ENCODE measurements around the gene TSPYL6.
"Not testable (repeated sequence)": the region's sequence is repeated elsewhere in the genome, so short reads cannot be mapped to it uniquely, and the experiment has no call there.

The TSPYL6 gene

DNA sequence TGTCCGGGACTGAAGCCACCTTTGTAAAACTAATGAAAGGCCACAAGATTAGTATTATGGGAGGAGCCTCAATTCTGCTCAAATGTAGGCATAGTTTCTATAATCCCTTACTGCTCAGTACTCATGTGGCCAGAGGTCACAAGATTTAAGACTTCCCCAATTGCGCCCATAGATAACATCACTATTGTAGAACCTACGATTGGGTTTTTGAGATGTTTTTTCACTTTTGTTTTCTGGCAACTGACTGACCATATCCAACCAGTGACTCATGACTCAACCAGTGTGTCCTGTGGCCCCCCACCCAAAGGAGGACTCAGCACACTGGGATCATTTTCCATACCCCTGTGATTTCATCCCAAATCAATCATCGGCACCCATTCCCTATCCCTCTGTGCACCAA is 15.2 kb upstream of the TSPYL6 start:
- Mint-ChIP-seq H3K36me3 (ENCODE audit: insufficient read depth) (no peaks in the 10 kb centered on the region), H3K9me3 (no peaks in the 10 kb centered on the region), H3K4me1 (ENCODE audit: low read depth in 2 of 2) (peaks cover 0 to 3% of the 10 kb centered on the region in 2 donors), H3K4me3 (no peak overlapping the region), H3K27ac (no peak overlapping the region), H3K27me3 (no peaks in the 10 kb centered on the region)
- DNase-seq (no peak), ATAC-seq (replicated peaks) (no peak)

DNA sequence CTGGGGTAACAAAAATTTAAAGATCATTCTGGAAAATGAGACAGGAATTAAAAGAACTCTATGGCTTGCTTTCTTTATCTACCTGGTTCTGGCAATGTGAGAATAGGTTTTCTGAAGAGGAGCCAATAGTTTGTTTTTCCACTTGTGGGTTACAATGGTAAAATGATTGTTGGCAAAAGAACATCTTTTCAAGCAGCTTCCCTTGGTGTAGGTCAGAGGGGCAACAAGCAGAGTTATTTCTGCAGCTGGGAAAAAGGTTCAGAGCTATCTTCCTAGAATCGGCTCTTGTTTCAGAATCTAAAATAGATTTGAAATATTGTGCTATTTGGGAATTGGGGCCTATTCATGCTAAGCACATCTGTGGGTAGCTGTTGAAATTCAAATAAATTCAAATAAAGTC is 11.5 kb upstream of the TSPYL6 start:
- H3K9me3 Mint-ChIP-seq, result no peaks in the 10 kb centered on the region
- H3K4me1 Mint-ChIP-seq (ENCODE audit: low read depth in 2 of 2), result peaks cover 0 to 3% of the 10 kb centered on the region in 2 donors
- no peak overlapping the region for H3K27ac Mint-ChIP-seq
- ATAC-seq (replicated peaks) (no peak), DNase-seq (no peak)
- H3K4me3 Mint-ChIP-seq, result no peak overlapping the region
- H3K27me3 Mint-ChIP-seq, result no peaks in the 10 kb centered on the region
- H3K36me3 Mint-ChIP-seq (ENCODE audit: insufficient read depth), result no peaks in the 10 kb centered on the region

DNA sequence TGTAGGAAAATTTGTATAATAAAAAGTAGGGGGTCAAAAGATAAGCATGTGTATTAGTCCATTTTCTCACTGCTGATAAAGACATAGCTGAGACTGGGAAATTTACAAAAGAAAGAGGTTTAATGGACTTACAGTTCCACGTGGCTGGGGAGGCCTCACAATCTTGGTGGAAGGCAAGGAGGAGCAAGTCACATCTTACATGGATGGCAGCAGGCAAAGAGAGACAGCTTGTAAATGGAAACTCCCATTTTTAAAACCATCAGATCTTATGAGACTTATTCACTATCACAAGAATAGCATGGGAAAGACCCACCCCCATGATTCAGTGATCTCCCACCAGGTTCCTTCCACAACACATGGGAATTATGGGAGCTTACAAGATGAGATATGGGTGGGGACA is 9.1 kb upstream of the TSPYL6 start:
- ATAC-seq (replicated peaks); H3K27me3 Mint-ChIP-seq; H3K4me1 Mint-ChIP-seq (ENCODE audit: low read depth in 2 of 2); H3K4me3 Mint-ChIP-seq; H3K9me3 Mint-ChIP-seq; H3K36me3 Mint-ChIP-seq (ENCODE audit: insufficient read depth); H3K27ac Mint-ChIP-seq; DNase-seq: not testable (repeated sequence)

GRCh38 chr2:54262015-54262765 is 6.2 kb upstream of the TSPYL6 start:
- H3K27me3 Mint-ChIP-seq, result no peaks in the 10 kb centered on the region
- no peak for ATAC-seq (replicated peaks)
- H3K36me3 Mint-ChIP-seq (ENCODE audit: insufficient read depth), result no peaks in the 10 kb centered on the region
- no peak overlapping the region for H3K4me3 Mint-ChIP-seq
- no peak for DNase-seq
- no peaks in the 10 kb centered on the region for H3K9me3 Mint-ChIP-seq
- no peak overlapping the region for H3K27ac Mint-ChIP-seq
- no peaks in the 10 kb centered on the region for H3K4me1 Mint-ChIP-seq (ENCODE audit: low read depth in 2 of 2)

- no peak overlapping the region for H3K27ac Mint-ChIP-seq
- H3K36me3 Mint-ChIP-seq (ENCODE audit: insufficient read depth), result no peaks in the 10 kb centered on the region
- H3K4me1 Mint-ChIP-seq (ENCODE audit: low read depth in 2 of 2), result no peaks in the 10 kb centered on the region
- H3K9me3 Mint-ChIP-seq, result no peaks in the 10 kb centered on the region
- ATAC-seq (replicated peaks) (no peak), DNase-seq (no peak)
- H3K4me3 Mint-ChIP-seq, result no peak overlapping the region
- no peaks in the 10 kb centered on the region for H3K27me3 Mint-ChIP-seq
These were observed 5.5 kb upstream of the TSPYL6 start for GRCh38 chr2:54261537-54261936.

DNA sequence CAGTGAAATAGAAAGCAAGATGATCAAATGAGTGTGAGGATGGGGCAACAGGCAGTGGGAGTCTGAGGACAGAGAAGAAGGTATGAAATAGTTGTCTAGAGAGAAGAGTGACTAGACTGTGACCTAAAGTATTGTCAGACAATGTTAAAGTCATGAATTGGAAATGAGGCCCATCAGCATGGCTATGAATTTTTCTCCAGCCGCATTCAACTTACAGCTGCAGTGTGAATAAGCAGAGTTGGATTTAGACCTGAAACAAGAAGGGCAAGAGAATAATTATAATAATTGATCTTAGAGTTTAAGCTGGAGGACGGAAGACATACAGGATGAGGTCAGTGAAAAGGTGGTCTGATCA is 4.2 kb upstream of the TSPYL6 start:
- DNase-seq (no peak), ATAC-seq (replicated peaks) (no peak)
- no peak overlapping the region for H3K4me3 Mint-ChIP-seq
- H3K27ac Mint-ChIP-seq, result no peak overlapping the region
- no peaks in the 10 kb centered on the region for H3K4me1 Mint-ChIP-seq (ENCODE audit: low read depth in 2 of 2)
- H3K36me3 Mint-ChIP-seq (ENCODE audit: insufficient read depth), result no peaks in the 10 kb centered on the region
- H3K27me3 Mint-ChIP-seq, result no peaks in the 10 kb centered on the region
- H3K9me3 Mint-ChIP-seq, result no peaks in the 10 kb centered on the region

- no peaks in the 10 kb centered on the region for H3K36me3 Mint-ChIP-seq (ENCODE audit: insufficient read depth)
- ATAC-seq (replicated peaks), result no peak
These were observed 3.6 kb upstream of the TSPYL6 start for GRCh38 chr2:54259413-54260240.

GRCh38 chr2:54258166-54258565 is 2.1 kb upstream of the TSPYL6 start:
- no peaks in the 10 kb centered on the region for H3K9me3 Mint-ChIP-seq
- DNase-seq (no peak), ATAC-seq (replicated peaks) (no peak)
- no peaks in the 10 kb centered on the region for H3K4me1 Mint-ChIP-seq (ENCODE audit: low read depth in 2 of 2)
- no peaks in the 10 kb centered on the region for H3K36me3 Mint-ChIP-seq (ENCODE audit: insufficient read depth)
- H3K27ac Mint-ChIP-seq, result no peak overlapping the region
- no peaks in the 10 kb centered on the region for H3K27me3 Mint-ChIP-seq
- no peak overlapping the region for H3K4me3 Mint-ChIP-seq

More at GRCh38 chr2:54259413-54260240, 3.6 kb upstream of the TSPYL6 start:
- H3K9me3 Mint-ChIP-seq, result no peaks in the 10 kb centered on the region
- no peak for DNase-seq
- no peaks in the 10 kb centered on the region for H3K27me3 Mint-ChIP-seq
- H3K27ac Mint-ChIP-seq, result no peak overlapping the region
- H3K4me3 Mint-ChIP-seq, result no peak overlapping the region
- no peaks in the 10 kb centered on the region for H3K4me1 Mint-ChIP-seq (ENCODE audit: low read depth in 2 of 2)

DNA sequence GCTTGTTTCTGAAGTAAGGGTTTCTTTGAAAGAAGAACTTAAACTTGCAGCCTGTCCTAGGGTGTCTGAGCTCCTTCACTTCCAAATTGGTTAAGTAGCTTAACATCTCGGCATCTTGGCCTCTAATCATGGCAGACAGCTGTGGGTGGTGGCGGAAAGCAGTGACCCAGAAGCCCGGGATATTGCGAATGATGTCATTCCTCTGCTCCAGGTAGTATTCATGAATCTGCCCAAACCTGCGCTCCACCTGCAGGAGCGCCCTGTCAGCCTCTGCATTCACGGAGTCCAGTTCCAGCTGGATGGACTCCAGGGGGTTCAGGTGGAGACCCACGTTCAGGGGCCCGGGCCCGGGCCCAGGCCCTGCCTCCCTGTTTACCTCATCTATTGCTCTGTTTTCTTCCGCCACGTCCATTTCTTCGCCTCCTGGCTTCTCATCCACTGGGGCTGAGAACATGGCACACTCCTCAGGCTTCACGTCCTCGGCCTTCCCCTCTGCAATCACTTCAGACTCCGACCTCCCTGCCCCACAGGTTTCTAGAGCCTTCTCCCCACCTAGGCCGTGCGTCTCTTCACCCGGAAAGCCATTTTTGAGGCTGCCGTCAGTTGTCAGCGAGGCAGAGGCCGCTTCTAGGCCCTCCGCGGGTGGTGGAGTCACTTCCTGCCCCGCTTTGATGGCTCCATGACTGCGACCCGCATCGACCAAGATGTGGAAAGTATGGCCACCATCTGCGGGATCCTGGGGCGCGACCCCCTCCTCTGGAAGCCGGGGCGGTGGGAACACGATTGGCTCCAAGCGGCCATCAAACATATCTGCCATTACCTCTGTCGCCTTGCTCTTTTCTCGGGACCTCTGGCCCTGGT is 569 bp downstream of the TSPYL6 start:
- Mint-ChIP-seq H3K27ac (no peak overlapping the region), H3K9me3 (no peaks in the 10 kb centered on the region), H3K36me3 (ENCODE audit: insufficient read depth) (no peaks in the 10 kb centered on the region), H3K4me1 (ENCODE audit: low read depth in 2 of 2) (no peaks in the 10 kb centered on the region), H3K27me3 (no peaks in the 10 kb centered on the region), H3K4me3 (no peak overlapping the region)
- DNase-seq, result no peak
- ATAC-seq (replicated peaks), result no peak

DNA sequence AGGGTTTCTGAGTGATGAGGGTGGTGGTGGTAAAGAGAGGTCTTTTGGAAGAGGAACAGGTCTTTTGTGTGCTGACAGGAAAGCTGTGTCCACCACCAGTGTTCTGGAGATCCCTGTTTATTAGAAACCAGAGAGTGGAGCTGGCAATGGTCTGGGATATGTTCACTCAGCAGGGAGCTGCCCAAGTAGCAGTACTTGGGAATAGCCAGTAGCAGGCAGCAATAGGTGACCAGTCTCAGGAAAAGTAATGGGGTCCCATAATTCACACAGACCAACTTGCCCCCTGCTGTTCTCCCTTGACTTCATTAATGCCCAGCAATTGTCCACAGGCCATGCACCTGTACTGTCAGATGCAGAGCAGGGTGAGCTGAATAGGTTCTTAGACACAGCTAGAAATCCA is 1.8 kb downstream of the TSPYL6 start:
- ATAC-seq (replicated peaks), result no peak
- H3K27ac Mint-ChIP-seq, result no peak overlapping the region
- H3K4me3 Mint-ChIP-seq, result no peak overlapping the region
- no peaks in the 10 kb centered on the region for H3K27me3 Mint-ChIP-seq
- no peaks in the 10 kb centered on the region for H3K4me1 Mint-ChIP-seq (ENCODE audit: low read depth in 2 of 2)
- no peak for DNase-seq
- no peaks in the 10 kb centered on the region for H3K9me3 Mint-ChIP-seq
- H3K36me3 Mint-ChIP-seq (ENCODE audit: insufficient read depth), result no peaks in the 10 kb centered on the region

GRCh38 chr2:54249629-54250028 is 6.4 kb downstream of the TSPYL6 start:
- no peaks in the 10 kb centered on the region for H3K4me1 Mint-ChIP-seq (ENCODE audit: low read depth in 2 of 2)
- H3K9me3 Mint-ChIP-seq, result no peaks in the 10 kb centered on the region
- no peak overlapping the region for H3K27ac Mint-ChIP-seq
- no peaks in the 10 kb centered on the region for H3K36me3 Mint-ChIP-seq (ENCODE audit: insufficient read depth)
- ATAC-seq (replicated peaks) (no peak), DNase-seq (no peak)
- H3K27me3 Mint-ChIP-seq, result no peaks in the 10 kb centered on the region
- no peak overlapping the region for H3K4me3 Mint-ChIP-seq

DNA sequence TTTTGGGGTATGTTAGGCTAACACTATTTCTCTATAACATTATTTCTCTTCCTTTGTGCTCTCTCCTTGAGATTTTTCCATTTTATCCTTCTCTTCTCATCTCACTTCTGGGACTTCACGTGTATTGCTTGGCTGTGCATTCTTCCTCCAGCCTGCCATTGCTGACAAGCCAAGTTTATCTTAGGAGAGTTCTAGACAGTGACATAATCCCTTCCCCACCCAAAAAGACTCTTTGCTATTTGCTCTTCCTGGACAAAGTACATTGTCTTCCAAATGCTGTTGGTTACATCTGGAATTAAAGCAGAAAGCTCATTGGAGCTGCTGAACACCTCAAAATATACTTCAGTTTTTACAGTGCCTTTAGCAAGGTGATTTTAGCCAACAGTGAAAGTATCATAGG is 8.9 kb downstream of the TSPYL6 start:
- Mint-ChIP-seq H3K4me3 (no peak overlapping the region), H3K27ac (no peak overlapping the region), H3K4me1 (ENCODE audit: low read depth in 2 of 2) (no peaks in the 10 kb centered on the region), H3K27me3 (no peaks in the 10 kb centered on the region), H3K36me3 (ENCODE audit: insufficient read depth) (no peaks in the 10 kb centered on the region), H3K9me3 (no peaks in the 10 kb centered on the region)
- no peak for DNase-seq
- no peak for ATAC-seq (replicated peaks)

DNA sequence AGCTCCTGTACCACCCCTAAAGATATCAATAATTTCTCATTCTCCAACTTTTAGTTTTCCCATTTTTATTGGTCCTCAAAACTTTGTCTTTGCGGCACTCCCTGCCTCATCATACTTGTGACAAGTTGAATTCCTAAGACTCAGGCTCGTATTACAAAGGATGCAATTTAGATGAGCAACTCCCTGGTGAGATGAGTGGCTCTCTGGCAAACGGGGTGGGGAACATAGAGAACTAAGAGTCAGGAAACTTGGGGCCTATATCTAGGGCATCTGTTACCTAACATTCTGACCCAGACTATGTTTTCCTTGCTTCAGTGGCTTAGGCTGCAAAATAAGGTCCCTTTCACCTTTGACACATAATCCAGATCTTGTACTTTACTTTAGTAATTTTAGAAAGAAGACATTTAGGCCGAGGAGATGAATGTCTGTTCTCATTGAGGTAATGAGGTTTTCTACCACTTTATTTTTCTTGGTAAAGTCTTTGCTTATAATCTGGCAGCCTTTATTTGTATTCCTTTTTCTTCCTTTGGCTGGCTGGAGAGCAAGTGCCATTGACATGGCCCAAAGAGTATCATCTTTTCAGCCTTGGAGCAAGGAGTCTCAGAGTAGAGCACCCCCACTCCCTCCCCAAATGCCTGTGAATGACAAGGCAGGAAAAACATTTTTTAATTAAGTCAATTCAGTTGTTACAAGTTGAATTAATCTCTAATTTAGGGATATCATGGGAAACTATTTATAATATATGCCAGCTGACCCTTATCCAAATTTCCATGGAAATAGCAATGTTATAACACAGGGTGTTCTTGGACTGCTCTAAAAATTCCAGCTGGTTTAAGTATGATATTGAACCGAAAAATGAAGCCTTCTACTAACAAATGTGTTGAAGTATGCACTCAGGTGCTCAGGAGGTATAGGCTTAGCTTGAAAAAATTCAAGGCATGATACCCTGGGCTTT is 15.2 kb downstream of the TSPYL6 start:
- no peak for DNase-seq
- no peak for ATAC-seq (replicated peaks)
- no peaks in the 10 kb centered on the region for H3K27me3 Mint-ChIP-seq
- no peaks in the 10 kb centered on the region for H3K4me1 Mint-ChIP-seq (ENCODE audit: low read depth in 2 of 2)
- H3K27ac Mint-ChIP-seq, result no peak overlapping the region
- H3K9me3 Mint-ChIP-seq, result no peaks in the 10 kb centered on the region
- no peak overlapping the region for H3K4me3 Mint-ChIP-seq
- no peaks in the 10 kb centered on the region for H3K36me3 Mint-ChIP-seq (ENCODE audit: insufficient read depth)

Measured in effector memory CD8-positive, alpha-beta T cell (primary cell).